SKM-1 treated with dmso at 0.1 percent for 144 hours (cell line): Measurements from ENCODE around the gene OTP.
A peak's percentile ranks its signal among the peaks of the same experiment; 100 is the strongest.
"Not testable (repeated sequence)": the region's sequence is repeated elsewhere in the genome, so short reads cannot be mapped to it uniquely, and the experiment has no call there.

Experiments
- DNase-seq: peaks from one replicate; lab custom pipeline; 2025; ENCODE audit not compliant: unreplicated experiment; lab: John Stamatoyannopoulos, UW

OTP gene

GRCh38 chr5:77616920-77617319 is 21.6 kb downstream of the OTP start:
- no peak for DNase-seq

GRCh38 chr5:77608927-77609326 is 29.6 kb downstream of the OTP start:
- DNase-seq = not testable (repeated sequence)

GRCh38 chr5:77607324-77607723 is 31.2 kb downstream of the OTP start:
- no peak for DNase-seq

GRCh38 chr5:77606279-77606678 is 32.2 kb downstream of the OTP start:
- DNase-seq = no peak

GRCh38 chr5:77599679-77600078 is 38.8 kb downstream of the OTP start:
- no peak for DNase-seq

- DNase-seq = peak; percentile 71
These were observed 48.2 kb downstream of the OTP start for GRCh38 chr5:77590347-77590746.

GRCh38 chr5:77588175-77588574 is 50.3 kb downstream of the OTP start:
- DNase-seq = no peak

- no peak for DNase-seq
These were observed 52.4 kb downstream of the OTP start for GRCh38 chr5:77586101-77586500.

GRCh38 chr5:77582143-77582542 is 56.4 kb downstream of the OTP start:
- DNase-seq = not testable (repeated sequence)
